Activated CD4-positive, alpha-beta T cell treated with anti-CD3 and anti-CD28 coated beads for 48 hours (primary cell): ENCODE measurements around the gene NDUFV1.
"Not testable (repeated sequence)": the region's sequence is repeated elsewhere in the genome, so short reads cannot be mapped to it uniquely, and the experiment has no call there.

Experiments used
- DNase-seq: peaks from one replicate; pipeline ENCODE4 v3.0.0-alpha.2; 2020

NDUFV1 gene

GRCh38 chr11:67606492-67607295 is at the start of gene NDUFV1:
Gene NDUFV1, plus strand, starts transcription at chr11:67606936. Its CDS starts 69 bp downstream, at chr11:67607005.
- DNase-seq, result peak; percentile 98

- DNase-seq, result no peak
These were observed 48.5 kb upstream of the NDUFV1 start for GRCh38 chr11:67558084-67558772.

GRCh38 chr11:67561971-67562619 is 44.6 kb upstream of the NDUFV1 start:
- DNase-seq, result no peak

- DNase-seq, result no peak
These were observed 43.6 kb upstream of the NDUFV1 start for GRCh38 chr11:67562963-67563704.

- DNase-seq, result not testable (repeated sequence)
These were observed 43.0 kb upstream of the NDUFV1 start for GRCh38 chr11:67563705-67564114.

- no peak for DNase-seq
These were observed 42.5 kb upstream of the NDUFV1 start for GRCh38 chr11:67564230-67564629.

GRCh38 chr11:67571443-67571842 is 35.3 kb upstream of the NDUFV1 start:
- no peak for DNase-seq

- DNase-seq, result no peak
These were observed 34.4 kb upstream of the NDUFV1 start for GRCh38 chr11:67572305-67572704.

GRCh38 chr11:67572747-67573419 is 33.9 kb upstream of the NDUFV1 start:
- DNase-seq, result peak; percentile 33

- DNase-seq, result no peak
These were observed 31.8 kb upstream of the NDUFV1 start for GRCh38 chr11:67574938-67575337.

- DNase-seq, result no peak
These were observed 29.8 kb upstream of the NDUFV1 start for GRCh38 chr11:67576735-67577475.

- DNase-seq, result no peak
These were observed 28.8 kb upstream of the NDUFV1 start for GRCh38 chr11:67577951-67578350.

GRCh38 chr11:67581469-67581868 is 25.3 kb upstream of the NDUFV1 start:
- no peak for DNase-seq

GRCh38 chr11:67582011-67582410 is 24.7 kb upstream of the NDUFV1 start:
- no peak for DNase-seq

GRCh38 chr11:67583247-67584204 is 23.2 kb upstream of the NDUFV1 start, which contains the start of gene GSTP1:
Gene GSTP1, plus strand, starts transcription at chr11:67583812. Its CDS starts 32 bp downstream, at chr11:67583844.
- DNase-seq, result peak; percentile 85

GRCh38 chr11:67584205-67584880 is 22.4 kb upstream of the NDUFV1 start:
- DNase-seq, result peak; percentile 55

- no peak for DNase-seq
These were observed 21.6 kb upstream of the NDUFV1 start for GRCh38 chr11:67584881-67585873.

GRCh38 chr11:67585911-67586310 is 20.8 kb upstream of the NDUFV1 start:
- no peak for DNase-seq
